K562 (cell line): ENCODE results near the gene CTSD. TPM values are rescaled to one million over a fixed set of nuclear protein-coding genes. Genes with fewer than 3 reads are reported as not detected.

Experiments
- ATAC-seq: fragments of 200-7000 bp; cut with Tn5 transposase; 3 replicates; pipeline ENCODE4 v1.9.1; 2020; ENCODE audit warnings: moderate library complexity
- BruUV-seq: library from RNA; stranded (reverse); fragments of 400-500 nt; replicated peaks from 2 replicates; lab custom pipeline; 2021; lab: Mats Ljungman, UMichigan
- CTCF ChIA-PET: fragments of 300-600 bp; formaldehyde crosslinking; extraction: SDS; loops from one replicate; lab custom pipeline; 2021; ENCODE audit warnings: low intra/inter-chr PET ratio; lab: Yijun Ruan, JAX
- POLR2A ChIA-PET: fragments of 300-600, 350-650 bp; sonication (Branson Sonifier 250); formaldehyde crosslinking; extraction: SDS; loops from one replicate; lab custom pipeline; 2021; ENCODE audit warnings: antibody characterized with exemption, inconsistent platforms; lab: Yijun Ruan, JAX
- DNase-seq, 4 experiments: peaks; one replicate each; pipeline versions ENCODE4 v3.0.0 to v3.0.0-alpha.2; 2011 to 2018; ENCODE audit warnings: low spot score in 3 of 4, mixed read lengths in 3 of 4; ENCODE audit errors: extremely low read depth in 1 of 4
- FAIRE-seq: peaks from 2 replicates; lab custom pipeline; 2011; peaks lifted over from hg19 to GRCh38; lab: Jason Lieb, UNC
- H2AFZ ChIP-seq: 2 replicates; pipeline ENCODE4 v1.6.0; 2011; ENCODE audit warnings: low read depth, low read length, control low read depth, inconsistent platforms
- H3K27ac ChIP-seq: fragments of 200-600 bp; 3 replicates; pipeline ENCODE4 v1.8.0; 2011; ENCODE audit warnings: low read depth, mild to moderate bottlenecking, control low read depth, inconsistent platforms, low read length, moderate library complexity, mixed read lengths; ENCODE audit errors: extremely low read depth
- H3K27me3 ChIP-seq, 2 experiments: fragments of 300-600 bp in 1 of 2; 2 replicates in 1 of 2; 3 replicates in 1 of 2; pipeline versions ENCODE4 v1.6.0 to v1.8.0; 2011; ENCODE audit warnings: inconsistent platforms in 2 of 2, low read length in 2 of 2, mild to moderate bottlenecking in 1 of 2, mixed read lengths in 1 of 2, moderate library complexity in 1 of 2; ENCODE audit not compliant: control insufficient read depth in 2 of 2, insufficient read depth in 2 of 2
- H3K36me3 ChIP-seq: fragments of 300-600 bp; 3 replicates; pipeline ENCODE4 v1.8.0; 2011; ENCODE audit warnings: mild to moderate bottlenecking, low read length, inconsistent platforms; ENCODE audit not compliant: control insufficient read depth, insufficient read depth
- H3K4me1 ChIP-seq, 2 experiments: fragments of 200-600 bp in 1 of 2; replicated peaks in 1 of 2; 2 replicates in 1 of 2; 3 replicates in 1 of 2; pipeline versions ENCODE4 v1.5.1 to v1.8.0; 2011; ENCODE audit warnings: inconsistent platforms in 2 of 2, low read length in 2 of 2, mild to moderate bottlenecking in 1 of 2, mixed read lengths in 1 of 2, moderate library complexity in 1 of 2; ENCODE audit not compliant: control insufficient read depth in 2 of 2, insufficient read depth in 2 of 2
- H3K4me2 ChIP-seq: 2 replicates; pipeline ENCODE4 v1.6.1; 2011; ENCODE audit warnings: low read length, control low read depth, inconsistent platforms, mixed read lengths; ENCODE audit not compliant: insufficient read depth
- H3K4me3 ChIP-seq: fragments of 200-600 bp; sonication (generic), shearing (Covaris generic); 2 replicates; pipeline ENCODE4 v1.5.1; 2016; ENCODE audit warnings: control low read depth, inconsistent platforms
- H3K79me2 ChIP-seq: fragments of 200-600 bp; 3 replicates; pipeline ENCODE4 v1.8.0; 2011; ENCODE audit warnings: low read length, inconsistent platforms; ENCODE audit not compliant: control insufficient read depth, insufficient read depth
- H3K9ac ChIP-seq, 2 experiments: 2 replicates each; pipeline versions ENCODE4 v1.6.0 to v1.6.1; 2011; ENCODE audit warnings: low read depth in 2 of 2, low read length in 2 of 2, control low read depth in 1 of 2, inconsistent platforms in 1 of 2, mild to moderate bottlenecking in 1 of 2, mixed read lengths in 1 of 2; ENCODE audit not compliant: insufficient read depth in 1 of 2
- H3K9me1 ChIP-seq: one replicate; pipeline ENCODE4 v1.6.0; 2011; ENCODE audit warnings: inconsistent platforms, mild to moderate bottlenecking, low read length, moderate library complexity; ENCODE audit not compliant: control insufficient read depth, insufficient read depth
- H3K9me3 ChIP-seq: replicated peaks from 2 replicates; pipeline ENCODE4 v1.5.1; 2011; ENCODE audit warnings: low read depth, low read length, inconsistent platforms; ENCODE audit not compliant: control insufficient read depth, insufficient read depth
- H4K20me1 ChIP-seq: replicated peaks from 2 replicates; pipeline ENCODE4 v1.6.1; 2011; ENCODE audit warnings: low read length, inconsistent platforms, mixed read lengths; ENCODE audit not compliant: control insufficient read depth, insufficient read depth
- GATAD2B ChIP-seq: fragments of 450-650 bp; IDR thresholded peaks from 2 replicates; pipeline ENCODE4 v1.6.1; 2017; ENCODE audit warnings: mild to moderate bottlenecking, borderline replicate concordance
- NCOA4 ChIP-seq: fragments of 450-650 bp; IDR thresholded peaks from 2 replicates; pipeline ENCODE4 v1.6.1; 2018; ENCODE audit warnings: mild to moderate bottlenecking; ENCODE audit not compliant: partially characterized antibody
- ZKSCAN8 ChIP-seq: fragments of 200-800 bp; sonication (Bioruptor generic); IDR thresholded peaks from 2 replicates; pipeline ENCODE4 v1.6.1; 2016; ENCODE audit warnings: missing genetic modification characterization, missing compliant biosample characterization
- ZNF395 ChIP-seq: fragments of 200-800 bp; sonication (Bioruptor generic); IDR thresholded peaks from 2 replicates; pipeline ENCODE4 v1.6.1; 2017; ENCODE audit warnings: missing genetic modification characterization, missing compliant biosample characterization
- ZNF41 ChIP-seq: fragments of 250-450 bp; sonication (Bioruptor Pico); conservative IDR thresholded peaks from 2 replicates; pipeline ENCODE4 v1.4.0; 2020; ENCODE audit warnings: mild to moderate bottlenecking
- WGBS: fragments of 100-300 bp; shearing (Covaris generic); methylation state at CpG from one replicate; pipeline ENCODE4 v1.1.6; 2016; ENCODE audit warnings: low coverage, mixed read lengths; ENCODE audit not compliant: insufficient coverage; ENCODE audit errors: missing lambda C conversion rate; 5-methylcytosine and 5-hydroxymethylcytosine counted together
- in situ Hi-C: fragments of 300-500 bp; cut with MboI; formaldehyde crosslinking; loops from 4 replicates; pipeline ENCODE4 v1.15.0; 2018; ENCODE audit warnings: inconsistent platforms, mixed read lengths
- intact Hi-C: fragments of 100-400 bp; cut with micrococcal nuclease; formaldehyde crosslinking; loops from 2 replicates; pipeline ENCODE4 v1.14.2; 2022
- polyA plus RNA-seq, 8 experiments: library from polyadenylated mRNA; depleted of rRNA in 4 of 8; stranded (reverse) in 5 of 8; unstranded in 3 of 8; fragments of >200 nt; fragmentation: Nextera tagmentation in 2 of 8; fragmentation: Illumina TruSeq in 1 of 8; extraction: Ambion mirVana in 2 of 8; extraction: Trizol in 1 of 8; gene quantifications; 2 replicates each; pipeline versions ENCODE4 v1.2.1 to v1.2.3, GENCODE V29; 2011 to 2014; ENCODE audit warnings: inconsistent platforms in 1 of 8, missing spikeins in 1 of 8
- total RNA-seq, 7 experiments: library from RNA; depleted of rRNA in 6 of 7; stranded (reverse); fragments of >200 nt in 6 of 7; fragmentation: Illumina TruSeq in 2 of 7; extraction: Trizol in 2 of 7; gene quantifications; 2 replicates each; pipeline versions ENCODE4 v1.2.1 to v1.2.3, GENCODE V29; 2011 to 2021; ENCODE audit warnings: low replicate concordance in 1 of 7
- TF ChIP-seq, protein P1 (sequence below), 2 experiments: IDR thresholded peaks in 1 of 2; conservative IDR thresholded peaks in 1 of 2; 2 replicates each; pipeline ENCODE4 v1.6.1; 2016; ENCODE audit warnings: low read depth in 2 of 2, mild to moderate bottlenecking in 1 of 2, missing compliant biosample characterization in 1 of 2, missing genetic modification characterization in 1 of 2, moderate library complexity in 1 of 2

The CTSD gene
- total and polyA plus RNA-seq, 9 of the 15 experiments (the other 6 are each of a cell fraction or from before 2014, with no cell fraction given) = 1.0 to 112 (median 40.9) TPM

DNA sequence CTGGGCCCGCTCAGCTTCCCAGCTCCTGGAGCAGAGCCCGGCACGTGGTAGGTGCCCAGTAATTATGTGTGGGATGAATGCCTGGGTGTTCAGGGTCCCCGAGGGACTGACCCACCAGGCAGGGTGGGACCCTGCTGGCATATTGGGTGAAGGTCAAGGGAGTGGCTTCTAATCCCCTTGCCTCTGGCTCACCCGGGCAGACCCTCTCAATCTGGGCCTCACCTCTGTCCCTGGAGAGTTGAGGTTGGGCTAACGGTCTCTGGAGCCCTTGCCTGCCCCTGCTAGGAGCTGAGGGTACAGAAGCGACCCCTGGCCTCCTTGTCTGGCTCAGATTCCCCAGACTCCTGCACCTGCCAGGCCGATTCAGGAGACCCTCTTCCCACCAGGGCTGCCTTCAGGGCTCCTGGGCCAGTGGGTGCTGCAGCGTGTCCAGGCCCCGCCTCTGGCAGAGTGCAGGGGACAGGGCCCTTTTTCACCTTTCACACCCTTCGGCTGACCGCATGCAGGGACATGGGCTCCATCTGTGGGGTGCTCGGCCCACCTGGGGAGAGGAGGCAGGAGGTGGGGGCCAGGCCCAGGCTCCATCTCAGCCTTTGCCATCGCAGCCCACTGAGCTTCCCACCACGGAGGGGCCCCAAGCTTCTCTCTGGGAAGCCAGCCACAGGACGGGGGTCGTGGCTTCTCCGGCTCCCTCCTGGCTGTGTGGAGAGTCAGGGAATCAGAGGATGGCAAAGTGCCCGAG, 3.8 kb upstream of the CTSD start:
- ATAC-seq (no peak), FAIRE-seq (no peak), DNase-seq (no peak)
- Histone ChIP-seq H3K36me3 (no peaks in the 10 kb centered on the region), H3K9ac (peak overlapping the region in 1 of 2 experiments; percentile 65; a peak in 2 of 4 replicates), H4K20me1 (no peaks in the 10 kb centered on the region), H3K27ac (no peak overlapping the region), H3K27me3 (no peaks in the 10 kb centered on the region), H3K9me1 (peaks cover under 1% of the 10 kb centered on the region), H3K4me3 (no peak overlapping the region)
- in situ Hi-C loops (no loop called here), intact Hi-C loops (no loop called here)
- WGBS = 74% methylated on average over 13 of the region's 19 CpGs
- ChIA-PET POLR2A (no interaction called here), CTCF (no interaction called here)
- TF ChIP-seq NCOA4 = no peak
- TF ChIP-seq, protein P1, sequence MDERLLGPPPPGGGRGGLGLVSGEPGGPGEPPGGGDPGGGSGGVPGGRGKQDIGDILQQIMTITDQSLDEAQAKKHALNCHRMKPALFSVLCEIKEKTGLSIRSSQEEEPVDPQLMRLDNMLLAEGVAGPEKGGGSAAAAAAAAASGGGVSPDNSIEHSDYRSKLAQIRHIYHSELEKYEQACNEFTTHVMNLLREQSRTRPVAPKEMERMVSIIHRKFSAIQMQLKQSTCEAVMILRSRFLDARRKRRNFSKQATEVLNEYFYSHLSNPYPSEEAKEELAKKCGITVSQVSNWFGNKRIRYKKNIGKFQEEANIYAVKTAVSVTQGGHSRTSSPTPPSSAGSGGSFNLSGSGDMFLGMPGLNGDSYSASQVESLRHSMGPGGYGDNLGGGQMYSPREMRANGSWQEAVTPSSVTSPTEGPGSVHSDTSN (CRISPR knock-in tag; IDR thresholded peaks at IDR 0.05; ENCODE audit: low read depth) = no peak
- TF ChIP-seq, protein P1 (tag; conservative IDR thresholded peaks at IDR 0.05; ENCODE audit: low read depth) = no peak
- TF ChIP-seq ZNF395 (CRISPR knock-in tag) = no peak
- TF ChIP-seq ZNF41 = no peak
- TF ChIP-seq ZKSCAN8 = no peak
- TF ChIP-seq GATAD2B = no peak
- TF ChIP-seq, all 486 proteins: peak for 0
- no peak overlapping the region for H2AFZ ChIP-seq
- no peaks in the 10 kb centered on the region for H3K9me3 ChIP-seq
- H3K4me1 ChIP-seq = peaks cover 24 to 56% of the 10 kb centered on the region in 2 experiments
- no peak overlapping the region for H3K4me2 ChIP-seq
- BruUV-seq = no TSS peak
- H3K79me2 ChIP-seq = peaks cover 12% of the 10 kb centered on the region
